NCI-H1092 treated with DMSO at 0.1 percent for 48 hours (cell line): ENCODE measurements around the gene RPLP1.

Source experiments
- DNase-seq: peaks from one replicate; lab custom pipeline; 2025; lab: John Stamatoyannopoulos, UW

The RPLP1 gene

DNA sequence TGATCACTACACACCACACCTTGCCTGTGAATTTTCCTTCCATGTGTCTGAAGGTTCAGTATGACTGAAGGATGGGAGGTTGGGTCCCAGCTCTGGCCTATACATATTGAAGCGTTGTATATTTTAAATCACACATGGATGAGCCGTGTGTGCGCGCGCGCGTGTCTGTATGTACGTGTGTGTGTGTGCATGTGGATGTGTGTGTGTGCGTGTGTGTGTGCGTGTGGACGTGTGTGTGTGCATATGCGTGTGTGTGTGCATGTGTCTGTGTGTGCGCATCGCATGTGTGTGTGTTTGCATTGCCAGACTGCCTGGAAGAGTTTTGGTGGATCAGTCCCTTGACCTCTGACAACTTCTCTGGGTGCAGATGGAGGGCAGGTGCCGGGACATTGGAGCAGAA lies 45.7 kb downstream of the RPLP1 start:
- DNase-seq = no peak

- DNase-seq = no peak
These were observed 46.4 kb downstream of the RPLP1 start for GRCh38 chr15:69498987-69499386.

- peak; percentile 12 for DNase-seq
These were observed 47.0 kb downstream of the RPLP1 start for GRCh38 chr15:69499521-69500211.

DNA sequence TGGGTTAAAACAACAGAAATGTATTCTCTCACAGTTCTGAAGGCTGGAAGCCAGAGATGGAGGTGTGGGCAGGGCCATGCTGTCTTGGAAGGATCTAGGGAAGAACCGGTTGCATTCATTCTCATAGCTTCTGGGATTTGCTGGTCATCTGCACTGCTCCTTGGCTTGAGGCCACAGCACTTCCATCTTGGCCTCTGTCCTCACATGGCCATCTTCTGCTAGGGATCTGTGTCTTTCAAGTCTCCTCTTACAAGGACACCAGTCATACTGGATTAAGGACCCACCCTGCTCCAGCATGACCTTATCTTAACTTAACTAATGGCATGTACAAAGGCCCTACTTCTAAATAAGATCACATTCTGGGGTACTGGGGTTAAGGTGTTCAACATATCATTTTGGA lies 47.7 kb downstream of the RPLP1 start:
- DNase-seq = no peak

- no peak for DNase-seq
These were observed 48.8 kb downstream of the RPLP1 start for GRCh38 chr15:69501456-69501855.

- DNase-seq = no peak
These were observed 49.9 kb downstream of the RPLP1 start for GRCh38 chr15:69502470-69503045.

- no peak for DNase-seq
These were observed 51.9 kb downstream of the RPLP1 start for GRCh38 chr15:69504352-69505040.
